Peyer's patch (tissue), 4 donors: Measurements from ENCODE around the gene DOK5. TPM values are rescaled to one million over a fixed set of nuclear protein-coding genes. Genes with fewer than 3 reads are reported as not detected.

Experiments
- DNase-seq, 3 donors: peaks; one replicate each; pipeline ENCODE4 v3.0.0-alpha.2; 2017 to 2019
- H3K27ac ChIP-seq, 4 donors: fragments of 200-600 bp; sonication (generic); one replicate each; pipeline ENCODE4 v1.5.1; 2016 to 2019
- H3K27me3 ChIP-seq, 2 donors: fragments of 200-600 bp; sonication (generic); one replicate each; pipeline ENCODE4 v1.5.1; 2019
- H3K36me3 ChIP-seq, 3 donors: fragments of 200-600 bp; sonication (generic); one replicate each; pipeline ENCODE4 v1.5.1; 2016 to 2019
- H3K4me1 ChIP-seq, 4 donors: fragments of 200-600 bp; sonication (generic); one replicate each; pipeline ENCODE4 v1.5.1; 2016 to 2019
- H3K4me3 ChIP-seq, 4 donors: fragments of 200-600 bp; sonication (generic); 1 replicate in 3 of 4; 2 replicates in 1 of 4; pipeline ENCODE4 v1.5.1; 2016 to 2019; ENCODE audit warnings: mild to moderate bottlenecking in 1 of 4
- H3K9me3 ChIP-seq, 4 donors: fragments of 200-600 bp; sonication (generic); one replicate each; pipeline ENCODE4 v1.5.1; 2016 to 2019; ENCODE audit warnings: mild to moderate bottlenecking in 1 of 4
- POLR2A ChIP-seq, 2 donors: fragments of 450-650 bp; IDR thresholded peaks; one replicate each; pipeline ENCODE4 v1.5.1; 2017; ENCODE audit warnings: antibody characterized with exemption in 2 of 2, mild to moderate bottlenecking in 2 of 2, moderate library complexity in 2 of 2
- total RNA-seq, 4 donors: library from RNA; depleted of rRNA; stranded (reverse); fragments of >200 nt; gene quantifications; one replicate each; pipeline ENCODE4 v1.1.0, GENCODE V29; 2016
- TF ChIP-seq, protein P1 (sequence below), 6 experiments: fragments of 450-650 bp in 4 of 6; fragments of 200-600 bp in 2 of 6; sonication (generic) in 1 of 6; IDR thresholded peaks; one replicate each; pipeline ENCODE4 v1.5.1; 2017 to 2019; ENCODE audit warnings: antibody characterized with exemption in 6 of 6, mild to moderate bottlenecking in 3 of 6, moderate library complexity in 1 of 6

DOK5 gene
- 1 to 10 TPM in 1 of 4 donors, not detected in 3; 2.1 TPM for total RNA-seq

DNA sequence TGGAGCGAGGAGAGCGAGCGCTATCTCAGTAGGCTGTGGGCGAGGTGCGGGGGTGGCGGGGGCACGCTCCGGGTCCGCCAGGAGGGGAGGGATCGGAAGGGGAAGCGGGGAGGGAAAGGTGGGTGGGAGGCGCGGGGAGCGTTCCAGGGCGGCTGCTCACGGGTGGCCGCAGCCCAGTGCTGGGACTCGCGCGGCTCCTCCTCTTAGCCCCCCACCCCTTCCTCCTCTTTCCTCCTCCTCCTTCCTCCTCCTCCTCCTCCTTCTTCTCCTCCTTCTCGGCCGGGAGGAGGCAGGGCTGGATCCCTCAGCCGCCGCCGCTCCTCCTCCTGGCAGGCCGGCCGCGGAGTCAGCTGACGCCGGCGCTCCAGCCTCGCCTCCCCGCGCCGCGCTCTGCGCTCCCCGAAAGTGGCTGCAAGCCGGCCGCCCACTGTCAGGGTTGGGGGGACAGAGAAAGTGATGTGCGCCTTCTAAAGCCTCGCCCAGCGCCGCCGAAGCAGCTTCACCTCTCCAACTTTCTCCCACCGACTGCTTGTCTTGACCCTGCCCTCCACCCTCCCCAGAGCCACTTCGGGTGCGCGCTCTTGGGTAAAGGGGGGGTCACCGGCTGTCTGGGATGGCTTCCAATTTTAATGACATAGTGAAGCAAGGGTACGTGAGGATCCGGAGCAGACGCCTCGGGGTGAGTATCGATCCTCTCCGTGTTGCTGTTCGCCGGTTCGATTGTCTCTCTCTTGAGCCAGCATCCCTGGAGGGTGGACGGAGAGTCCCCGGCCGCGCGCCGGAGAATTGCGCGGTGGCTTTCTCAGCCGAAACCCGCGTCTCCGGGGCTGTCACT lies at the start of gene DOK5:
Gene DOK5, plus strand, starts transcription at position 260 of the 835 bp plus-strand sequence. Its CDS starts 354 bp downstream, at position 614.
- DNase-seq, result no peak
- no peaks in the 10 kb centered on the region for H3K9me3 ChIP-seq
- H3K27ac ChIP-seq, result no peak within 1 kb of the TSS
- no peaks in the 10 kb centered on the region for H3K36me3 ChIP-seq
- H3K4me1 ChIP-seq, result no peaks in the 10 kb centered on the region
- peak within 1 kb of the TSS; percentile 18 to 53 (median 32) for H3K4me3 ChIP-seq
- no peaks in the 10 kb centered on the region for H3K27me3 ChIP-seq
- TF ChIP-seq, protein P1, sequence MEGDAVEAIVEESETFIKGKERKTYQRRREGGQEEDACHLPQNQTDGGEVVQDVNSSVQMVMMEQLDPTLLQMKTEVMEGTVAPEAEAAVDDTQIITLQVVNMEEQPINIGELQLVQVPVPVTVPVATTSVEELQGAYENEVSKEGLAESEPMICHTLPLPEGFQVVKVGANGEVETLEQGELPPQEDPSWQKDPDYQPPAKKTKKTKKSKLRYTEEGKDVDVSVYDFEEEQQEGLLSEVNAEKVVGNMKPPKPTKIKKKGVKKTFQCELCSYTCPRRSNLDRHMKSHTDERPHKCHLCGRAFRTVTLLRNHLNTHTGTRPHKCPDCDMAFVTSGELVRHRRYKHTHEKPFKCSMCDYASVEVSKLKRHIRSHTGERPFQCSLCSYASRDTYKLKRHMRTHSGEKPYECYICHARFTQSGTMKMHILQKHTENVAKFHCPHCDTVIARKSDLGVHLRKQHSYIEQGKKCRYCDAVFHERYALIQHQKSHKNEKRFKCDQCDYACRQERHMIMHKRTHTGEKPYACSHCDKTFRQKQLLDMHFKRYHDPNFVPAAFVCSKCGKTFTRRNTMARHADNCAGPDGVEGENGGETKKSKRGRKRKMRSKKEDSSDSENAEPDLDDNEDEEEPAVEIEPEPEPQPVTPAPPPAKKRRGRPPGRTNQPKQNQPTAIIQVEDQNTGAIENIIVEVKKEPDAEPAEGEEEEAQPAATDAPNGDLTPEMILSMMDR (IDR thresholded peaks at IDR 0.05), result no peak
- TF ChIP-seq POLR2A (IDR thresholded peaks at IDR 0.05), result no peak

DNA sequence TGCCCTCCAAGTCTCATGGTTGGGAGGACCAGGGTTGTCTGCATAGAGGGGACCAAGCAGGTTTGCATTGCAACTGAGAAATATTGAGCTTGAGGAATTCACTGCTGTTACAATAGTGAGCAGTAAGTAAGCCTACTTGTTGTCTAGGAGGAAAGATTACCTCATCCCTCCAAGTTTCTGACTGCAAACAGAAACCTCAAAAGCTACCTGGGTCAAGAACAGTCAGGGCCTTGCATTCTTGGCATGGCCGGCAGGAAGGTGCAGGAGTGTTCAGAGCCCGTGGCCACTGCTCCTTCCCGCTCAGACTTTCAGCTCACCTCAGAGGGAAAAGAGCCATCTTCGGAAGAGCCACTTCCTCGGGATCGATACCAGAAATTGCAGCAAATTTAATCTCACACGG lies 46.0 kb upstream of the DOK5 start:
- DNase-seq, result no peak
- no peak overlapping the region for H3K4me3 ChIP-seq
- no peaks in the 10 kb centered on the region for H3K27me3 ChIP-seq
- H3K27ac ChIP-seq, result no peak overlapping the region
- no peaks in the 10 kb centered on the region for H3K36me3 ChIP-seq
- TF ChIP-seq, protein P1 (IDR thresholded peaks at IDR 0.05), result no peak
- TF ChIP-seq POLR2A (IDR thresholded peaks at IDR 0.05), result no peak
- H3K4me1 ChIP-seq, result no peaks in the 10 kb centered on the region
- peaks cover 0 to 4% (median 0%) of the 10 kb centered on the region in 4 donors for H3K9me3 ChIP-seq

DNA sequence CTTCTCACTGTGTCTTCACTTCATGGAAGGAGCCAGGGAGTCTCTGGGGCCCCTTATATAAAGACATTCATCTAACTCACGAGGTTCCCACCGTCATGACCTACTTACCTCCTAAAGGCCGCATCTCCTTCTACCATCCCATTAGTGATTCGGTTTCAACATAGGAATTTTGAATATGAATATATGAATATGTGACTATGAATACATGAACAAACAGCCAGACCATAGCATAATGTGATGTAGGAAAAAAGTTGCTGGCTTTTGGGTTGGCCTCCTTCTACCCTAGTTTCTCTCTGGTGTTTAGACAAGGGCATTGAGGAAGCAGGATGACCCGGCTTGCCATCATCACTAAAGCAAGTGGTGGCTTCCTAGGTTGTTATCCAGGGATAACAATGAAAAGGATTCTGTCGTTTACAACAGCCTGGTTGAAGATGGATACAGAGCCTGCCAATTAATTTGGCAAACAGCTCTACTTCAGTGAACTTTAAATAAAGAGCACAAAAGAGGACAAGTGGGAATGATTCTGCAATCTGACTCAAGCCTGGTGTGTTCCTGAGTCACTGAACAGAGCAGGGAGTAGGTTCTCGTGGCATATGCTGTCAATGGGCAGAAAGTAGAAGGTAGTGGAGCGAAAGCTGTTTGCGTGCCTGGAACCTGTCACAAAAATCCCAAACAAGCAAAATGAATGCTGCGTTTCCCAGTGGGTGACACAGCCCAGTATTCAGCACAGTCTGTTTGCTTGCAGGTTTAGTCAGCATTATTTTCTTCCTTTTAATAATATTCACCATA lies 44.0 kb upstream of the DOK5 start:
- TF ChIP-seq, protein P1 (IDR thresholded peaks at IDR 0.05), result no peak
- TF ChIP-seq POLR2A (IDR thresholded peaks at IDR 0.05), result no peak
- Histone ChIP-seq H3K4me1 (no peaks in the 10 kb centered on the region), H3K27ac (no peak overlapping the region), H3K36me3 (no peaks in the 10 kb centered on the region), H3K27me3 (no peaks in the 10 kb centered on the region), H3K9me3 (no peaks in the 10 kb centered on the region), H3K4me3 (no peak overlapping the region)
- no peak for DNase-seq

DNA sequence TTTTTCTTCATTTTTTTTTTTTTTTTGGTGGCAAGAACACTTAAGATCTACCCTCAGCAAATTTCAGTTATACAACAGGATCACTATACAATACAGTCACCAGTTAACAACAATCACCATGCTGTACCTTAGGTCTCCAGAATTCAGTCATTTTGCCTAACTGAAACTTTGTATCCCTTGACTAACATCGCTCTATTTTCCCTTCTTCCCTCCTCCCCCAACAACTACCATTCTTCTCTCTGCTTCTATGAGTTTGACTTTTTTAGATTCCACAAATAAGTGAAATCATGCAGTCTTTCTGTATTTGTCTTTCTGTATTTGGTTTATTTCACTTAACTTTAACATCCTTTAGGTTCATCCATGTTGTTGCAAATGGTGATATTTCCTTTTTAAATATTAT lies 42.4 kb upstream of the DOK5 start:
- Histone ChIP-seq H3K27ac (no peak overlapping the region), H3K9me3 (no peaks in the 10 kb centered on the region), H3K4me3 (no peak overlapping the region), H3K4me1 (no peaks in the 10 kb centered on the region), H3K27me3 (no peaks in the 10 kb centered on the region), H3K36me3 (no peaks in the 10 kb centered on the region)
- DNase-seq, result no peak
- no peak for TF ChIP-seq POLR2A (IDR thresholded peaks at IDR 0.05)
- TF ChIP-seq, protein P1 (IDR thresholded peaks at IDR 0.05), result no peak

DNA sequence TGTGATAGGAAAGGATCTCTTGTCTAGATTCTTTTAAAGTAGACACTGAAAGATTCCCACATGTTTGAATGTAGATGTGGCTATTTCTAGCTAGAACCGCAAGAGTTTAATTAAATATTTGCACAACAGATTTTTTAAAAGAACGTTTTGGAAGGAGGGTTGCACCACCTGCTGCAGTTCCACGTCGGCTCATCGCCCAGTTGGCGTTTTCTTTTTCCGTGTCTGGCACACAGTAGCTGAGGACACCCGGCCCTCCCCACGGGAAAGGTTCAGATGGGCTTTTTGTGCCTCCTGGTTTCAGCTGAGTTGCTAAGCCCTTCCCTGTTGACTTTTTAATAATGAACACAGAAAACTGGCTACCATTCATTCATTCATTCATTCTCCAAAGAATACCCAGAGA lies 41.8 kb upstream of the DOK5 start:
- H3K27ac ChIP-seq, result no peak overlapping the region

More for the DNA sequence above, 41.8 kb upstream of the DOK5 start:
- no peaks in the 10 kb centered on the region for H3K27me3 ChIP-seq
- no peak overlapping the region for H3K4me3 ChIP-seq
- no peaks in the 10 kb centered on the region for H3K9me3 ChIP-seq
- H3K4me1 ChIP-seq, result no peaks in the 10 kb centered on the region
- DNase-seq, result no peak
- no peaks in the 10 kb centered on the region for H3K36me3 ChIP-seq
- TF ChIP-seq, protein P1 (IDR thresholded peaks at IDR 0.05), result no peak
- no peak for TF ChIP-seq POLR2A (IDR thresholded peaks at IDR 0.05)
